ENCODE results near the gene SUCLG1.
"Not testable (repeated sequence)": the region's sequence is repeated elsewhere in the genome, so short reads cannot be mapped to it uniquely, and the experiment has no call there.

SUCLG1 gene

GRCh38 chr2:84417453-84418145 is 41.5 kb downstream of the SUCLG1 start:
- DNase-seq: no peak

GRCh38 chr2:84409531-84409930 is 49.5 kb downstream of the SUCLG1 start:
- no peak for DNase-seq

GRCh38 chr2:84402111-84402510 is 57.0 kb downstream of the SUCLG1 start:
- DNase-seq: not testable (repeated sequence)

- DNase-seq: not testable (repeated sequence)
Measured at GRCh38 chr2:84399839-84400238, 59.2 kb downstream of the SUCLG1 start.

- DNase-seq: no peak
Measured at GRCh38 chr2:84395820-84396219, 63.3 kb downstream of the SUCLG1 start.

- no peak for DNase-seq
Measured at GRCh38 chr2:84394628-84395027, 64.5 kb downstream of the SUCLG1 start.

- no peak for DNase-seq
Measured at GRCh38 chr2:84393829-84394228, 65.3 kb downstream of the SUCLG1 start.

GRCh38 chr2:84389794-84390193 is 69.3 kb downstream of the SUCLG1 start:
- DNase-seq: no peak

GRCh38 chr2:84388921-84389490 is 70.1 kb downstream of the SUCLG1 start:
- DNase-seq: no peak

- no peak for DNase-seq
Measured at GRCh38 chr2:84388133-84388532, 70.9 kb downstream of the SUCLG1 start.

GRCh38 chr2:84386336-84387040 is 72.6 kb downstream of the SUCLG1 start:
- DNase-seq: no peak

GRCh38 chr2:84383271-84383670 is 75.8 kb downstream of the SUCLG1 start:
- DNase-seq: no peak

- DNase-seq: no peak
Measured at GRCh38 chr2:84380875-84381274, 78.2 kb downstream of the SUCLG1 start.

- no peak for DNase-seq
Measured at GRCh38 chr2:84378960-84379359, 80.1 kb downstream of the SUCLG1 start.

- DNase-seq: no peak
Measured at GRCh38 chr2:84375020-84375419, 84.1 kb downstream of the SUCLG1 start.

- no peak for DNase-seq
Measured at GRCh38 chr2:84373866-84374265, 85.2 kb downstream of the SUCLG1 start.
